ENCODE data around the gene ZNF80.
"Not testable (repeated sequence)": the region's sequence is repeated elsewhere in the genome, so short reads cannot be mapped to it uniquely, and the experiment has no call there.

Gene ZNF80

GRCh38 chr3:114242947-114243346, 5.6 kb upstream of the ZNF80 start:
- H3K36me3 ChIP-seq (ENCODE audit: insufficient read depth, low read depth, low read length): no peaks in the 10 kb centered on the region
- no peaks in the 10 kb centered on the region for H3K4me1 ChIP-seq (ENCODE audit: insufficient read depth, low read length)
- H3K27me3 ChIP-seq (ENCODE audit: insufficient read depth, low read length): no peaks in the 10 kb centered on the region
- no peak overlapping the region for H3K27ac ChIP-seq (ENCODE audit: low read length)
- H3K9ac ChIP-seq (ENCODE audit: low read depth, low read length): no peak overlapping the region
- H3K4me3 ChIP-seq (ENCODE audit: low read length): no peak overlapping the region
- peaks cover 22% of the 10 kb centered on the region for H3K9me3 ChIP-seq (ENCODE audit: insufficient read depth, low read depth, low read length)

- no peak overlapping the region for H3K4me3 ChIP-seq (ENCODE audit: low read length)
- no peak overlapping the region for H3K27ac ChIP-seq (ENCODE audit: low read length)
- no peak overlapping the region for H3K9ac ChIP-seq (ENCODE audit: low read depth, low read length)
- H3K36me3 ChIP-seq (ENCODE audit: insufficient read depth, low read depth, low read length): no peaks in the 10 kb centered on the region
- no peaks in the 10 kb centered on the region for H3K27me3 ChIP-seq (ENCODE audit: insufficient read depth, low read length)
- no peaks in the 10 kb centered on the region for H3K4me1 ChIP-seq (ENCODE audit: insufficient read depth, low read length)
- H3K9me3 ChIP-seq (ENCODE audit: insufficient read depth, low read depth, low read length): peaks cover 18% of the 10 kb centered on the region
Observed at GRCh38 chr3:114241262-114241661, 3.9 kb upstream of the ZNF80 start.

- H3K27me3 ChIP-seq (ENCODE audit: insufficient read depth, low read length); H3K4me1 ChIP-seq (ENCODE audit: insufficient read depth, low read length); H3K36me3 ChIP-seq (ENCODE audit: insufficient read depth, low read depth, low read length); H3K9me3 ChIP-seq (ENCODE audit: insufficient read depth, low read depth, low read length); H3K9ac ChIP-seq (ENCODE audit: low read depth, low read length); H3K27ac ChIP-seq (ENCODE audit: low read length); H3K4me3 ChIP-seq (ENCODE audit: low read length): not testable (repeated sequence)
Observed at GRCh38 chr3:114238146-114238785, 888 bp upstream of the ZNF80 start.

GRCh38 chr3:114235431-114235830, 1.9 kb downstream of the ZNF80 start:
- no peak overlapping the region for H3K4me3 ChIP-seq (ENCODE audit: low read length)

GRCh38 chr3:114234745-114235144, 2.6 kb downstream of the ZNF80 start:
- Histone ChIP-seq H3K9me3 (ENCODE audit: insufficient read depth, low read depth, low read length) (no peaks in the 10 kb centered on the region), H3K27ac (ENCODE audit: low read length) (no peak overlapping the region), H3K27me3 (ENCODE audit: insufficient read depth, low read length) (no peaks in the 10 kb centered on the region), H3K36me3 (ENCODE audit: insufficient read depth, low read depth, low read length) (no peaks in the 10 kb centered on the region), H3K9ac (ENCODE audit: low read depth, low read length) (no peak overlapping the region), H3K4me1 (ENCODE audit: insufficient read depth, low read length) (no peaks in the 10 kb centered on the region), H3K4me3 (ENCODE audit: low read length) (no peak overlapping the region)

More at GRCh38 chr3:114235431-114235830, 1.9 kb downstream of the ZNF80 start:
- no peaks in the 10 kb centered on the region for H3K27me3 ChIP-seq (ENCODE audit: insufficient read depth, low read length)
- no peaks in the 10 kb centered on the region for H3K36me3 ChIP-seq (ENCODE audit: insufficient read depth, low read depth, low read length)
- no peak overlapping the region for H3K9ac ChIP-seq (ENCODE audit: low read depth, low read length)
- no peak overlapping the region for H3K27ac ChIP-seq (ENCODE audit: low read length)
- H3K4me1 ChIP-seq (ENCODE audit: insufficient read depth, low read length): no peaks in the 10 kb centered on the region
- H3K9me3 ChIP-seq (ENCODE audit: insufficient read depth, low read depth, low read length): no peaks in the 10 kb centered on the region

GRCh38 chr3:114231616-114232015, 5.8 kb downstream of the ZNF80 start:
- no peaks in the 10 kb centered on the region for H3K27me3 ChIP-seq (ENCODE audit: insufficient read depth, low read length)
- no peak overlapping the region for H3K9ac ChIP-seq (ENCODE audit: low read depth, low read length)
- H3K27ac ChIP-seq (ENCODE audit: low read length): no peak overlapping the region
- no peak overlapping the region for H3K4me3 ChIP-seq (ENCODE audit: low read length)
- no peaks in the 10 kb centered on the region for H3K36me3 ChIP-seq (ENCODE audit: insufficient read depth, low read depth, low read length)
- no peaks in the 10 kb centered on the region for H3K4me1 ChIP-seq (ENCODE audit: insufficient read depth, low read length)
- H3K9me3 ChIP-seq (ENCODE audit: insufficient read depth, low read depth, low read length): no peaks in the 10 kb centered on the region

GRCh38 chr3:114227076-114227475, 10.3 kb downstream of the ZNF80 start:
- no peaks in the 10 kb centered on the region for H3K36me3 ChIP-seq (ENCODE audit: insufficient read depth, low read depth, low read length)
- no peak overlapping the region for H3K9ac ChIP-seq (ENCODE audit: low read depth, low read length)
- H3K27me3 ChIP-seq (ENCODE audit: insufficient read depth, low read length): no peaks in the 10 kb centered on the region
- H3K4me3 ChIP-seq (ENCODE audit: low read length): no peak overlapping the region
- H3K4me1 ChIP-seq (ENCODE audit: insufficient read depth, low read length): no peaks in the 10 kb centered on the region
- H3K9me3 ChIP-seq (ENCODE audit: insufficient read depth, low read depth, low read length): peaks cover 20% of the 10 kb centered on the region
- no peak overlapping the region for H3K27ac ChIP-seq (ENCODE audit: low read length)

GRCh38 chr3:114226313-114226712, 11.1 kb downstream of the ZNF80 start:
- Histone ChIP-seq H3K9ac (ENCODE audit: low read depth, low read length) (no peak overlapping the region), H3K4me3 (ENCODE audit: low read length) (no peak overlapping the region), H3K9me3 (ENCODE audit: insufficient read depth, low read depth, low read length) (peaks cover 20% of the 10 kb centered on the region), H3K4me1 (ENCODE audit: insufficient read depth, low read length) (no peaks in the 10 kb centered on the region), H3K27me3 (ENCODE audit: insufficient read depth, low read length) (no peaks in the 10 kb centered on the region), H3K27ac (ENCODE audit: low read length) (no peak overlapping the region), H3K36me3 (ENCODE audit: insufficient read depth, low read depth, low read length) (no peaks in the 10 kb centered on the region)

- no peaks in the 10 kb centered on the region for H3K27me3 ChIP-seq (ENCODE audit: insufficient read depth, low read length)
- no peaks in the 10 kb centered on the region for H3K36me3 ChIP-seq (ENCODE audit: insufficient read depth, low read depth, low read length)
- peaks cover 20% of the 10 kb centered on the region for H3K9me3 ChIP-seq (ENCODE audit: insufficient read depth, low read depth, low read length)
- no peak overlapping the region for H3K27ac ChIP-seq (ENCODE audit: low read length)
- no peaks in the 10 kb centered on the region; the same call in 1 of the 2 replicates for H3K4me1 ChIP-seq (ENCODE audit: insufficient read depth, low read length)
- H3K9ac ChIP-seq (ENCODE audit: low read depth, low read length): no peak overlapping the region
- no peak overlapping the region for H3K4me3 ChIP-seq (ENCODE audit: low read length)
Observed at GRCh38 chr3:114223143-114223542, 14.2 kb downstream of the ZNF80 start.

GRCh38 chr3:114221881-114222264, 15.5 kb downstream of the ZNF80 start:
- no peaks in the 10 kb centered on the region; the same call in 1 of the 2 replicates for H3K4me1 ChIP-seq (ENCODE audit: insufficient read depth, low read length)

GRCh38 chr3:114221165-114221880, 16.1 kb downstream of the ZNF80 start:
- Histone ChIP-seq H3K9me3 (ENCODE audit: insufficient read depth, low read depth, low read length) (peaks cover 20% of the 10 kb centered on the region), H3K9ac (ENCODE audit: low read depth, low read length) (no peak overlapping the region), H3K27ac (ENCODE audit: low read length) (no peak overlapping the region), H3K4me1 (ENCODE audit: insufficient read depth, low read length) (no peaks in the 10 kb centered on the region; the same call in 1 of the 2 replicates), H3K4me3 (ENCODE audit: low read length) (no peak overlapping the region), H3K27me3 (ENCODE audit: insufficient read depth, low read length) (no peaks in the 10 kb centered on the region), H3K36me3 (ENCODE audit: insufficient read depth, low read depth, low read length) (no peaks in the 10 kb centered on the region)

More at GRCh38 chr3:114221881-114222264, 15.5 kb downstream of the ZNF80 start:
- Histone ChIP-seq H3K9me3 (ENCODE audit: insufficient read depth, low read depth, low read length) (peaks cover 20% of the 10 kb centered on the region), H3K27me3 (ENCODE audit: insufficient read depth, low read length) (no peaks in the 10 kb centered on the region), H3K27ac (ENCODE audit: low read length) (no peak overlapping the region), H3K36me3 (ENCODE audit: insufficient read depth, low read depth, low read length) (no peaks in the 10 kb centered on the region), H3K4me3 (ENCODE audit: low read length) (no peak overlapping the region), H3K9ac (ENCODE audit: low read depth, low read length) (no peak overlapping the region)

- no peaks in the 10 kb centered on the region for H3K36me3 ChIP-seq (ENCODE audit: insufficient read depth, low read depth, low read length)
- no peak overlapping the region for H3K27ac ChIP-seq (ENCODE audit: low read length)
- H3K9me3 ChIP-seq (ENCODE audit: insufficient read depth, low read depth, low read length): peaks cover 9% of the 10 kb centered on the region
- no peak overlapping the region for H3K4me3 ChIP-seq (ENCODE audit: low read length)
- H3K27me3 ChIP-seq (ENCODE audit: insufficient read depth, low read length): no peaks in the 10 kb centered on the region
- H3K9ac ChIP-seq (ENCODE audit: low read depth, low read length): no peak overlapping the region
- H3K4me1 ChIP-seq (ENCODE audit: insufficient read depth, low read length): peaks cover 6% of the 10 kb centered on the region; the same call in 1 of the 2 replicates
Observed at GRCh38 chr3:114219741-114220140, 17.6 kb downstream of the ZNF80 start.
